DOHH2 (cell line): ENCODE data around the gene COL2A1.

Experiments
- H3F3A ChIP-seq: fragments of 200-600 bp; sonication (generic), shearing (Covaris generic); 2 replicates; pipeline ENCODE4 v1.6.0; 2016; ENCODE audit warnings: antibody characterized with exemption, mild to moderate bottlenecking; ENCODE audit not compliant: control insufficient read depth, insufficient read depth
- H3K27ac ChIP-seq: fragments of 200-600 bp; sonication (generic); 2 replicates; pipeline ENCODE4 v1.5.1; 2014; ENCODE audit warnings: low read depth, mild to moderate bottlenecking, low read length, moderate library complexity
- H3K27me3 ChIP-seq: fragments of 200-600 bp; sonication (generic); 2 replicates; pipeline ENCODE4 v1.6.1; 2014; ENCODE audit warnings: mild to moderate bottlenecking, low read length, mixed read lengths; ENCODE audit not compliant: control insufficient read depth
- H3K36me3 ChIP-seq: fragments of 200-600 bp; sonication (generic); 2 replicates; pipeline ENCODE4 v1.6.1; 2014; ENCODE audit warnings: mild to moderate bottlenecking, low read length, moderate library complexity, mixed read lengths; ENCODE audit not compliant: control insufficient read depth
- H3K4me1 ChIP-seq: fragments of 200-600 bp; sonication (generic); 2 replicates; pipeline ENCODE4 v1.6.1; 2014; ENCODE audit warnings: mild to moderate bottlenecking, low read length, mixed read lengths; ENCODE audit not compliant: control insufficient read depth
- H3K4me2 ChIP-seq: fragments of 200-600 bp; sonication (generic); 2 replicates; pipeline ENCODE4 v1.6.0; 2014; ENCODE audit warnings: mild to moderate bottlenecking, low read length, moderate library complexity
- H3K4me3 ChIP-seq: fragments of 200-600 bp; sonication (generic); 2 replicates; pipeline ENCODE4 v1.5.1; 2014; ENCODE audit warnings: mild to moderate bottlenecking, low read length, mixed read lengths
- H3K79me2 ChIP-seq: fragments of 200-600 bp; sonication (generic); 2 replicates; pipeline ENCODE4 v1.6.1; 2014; ENCODE audit warnings: mild to moderate bottlenecking, low read length, mixed read lengths; ENCODE audit not compliant: control insufficient read depth
- H3K9me2 ChIP-seq: fragments of 200-600 bp; sonication (generic); replicated peaks from 2 replicates; pipeline ENCODE4 v1.6.1; 2014; ENCODE audit warnings: mild to moderate bottlenecking, low read length, mixed read lengths; ENCODE audit not compliant: control insufficient read depth
- H3K9me3 ChIP-seq: fragments of 200-600 bp; sonication (generic); 2 replicates; pipeline ENCODE4 v1.6.1; 2014; ENCODE audit warnings: antibody characterized with exemption, low read length, mixed read lengths; ENCODE audit not compliant: control insufficient read depth, insufficient read depth
- H4K20me1 ChIP-seq: fragments of 200-600 bp; sonication (generic); 2 replicates; pipeline ENCODE4 v1.6.0; 2014; ENCODE audit warnings: low read depth, mild to moderate bottlenecking, antibody characterized with exemption, low read length, moderate library complexity; ENCODE audit not compliant: control insufficient read depth, insufficient read depth
- EZH2phosphoT487 ChIP-seq: fragments of 200-600 bp; sonication (generic); IDR thresholded peaks from 2 replicates; pipeline ENCODE4 v1.6.1; 2017; ENCODE audit warnings: borderline replicate concordance, mild to moderate bottlenecking, antibody characterized with exemption, low read length, moderate library complexity, mixed read lengths
- TF ChIP-seq, protein P1 (sequence below): fragments of 200-600 bp; sonication (generic); IDR thresholded peaks from one replicate; pipeline ENCODE4 v1.5.1; 2014; ENCODE audit warnings: antibody characterized with exemption, mild to moderate bottlenecking, low read depth, low read length; ENCODE audit not compliant: poor library complexity, severe bottlenecking

Gene COL2A1

DNA sequence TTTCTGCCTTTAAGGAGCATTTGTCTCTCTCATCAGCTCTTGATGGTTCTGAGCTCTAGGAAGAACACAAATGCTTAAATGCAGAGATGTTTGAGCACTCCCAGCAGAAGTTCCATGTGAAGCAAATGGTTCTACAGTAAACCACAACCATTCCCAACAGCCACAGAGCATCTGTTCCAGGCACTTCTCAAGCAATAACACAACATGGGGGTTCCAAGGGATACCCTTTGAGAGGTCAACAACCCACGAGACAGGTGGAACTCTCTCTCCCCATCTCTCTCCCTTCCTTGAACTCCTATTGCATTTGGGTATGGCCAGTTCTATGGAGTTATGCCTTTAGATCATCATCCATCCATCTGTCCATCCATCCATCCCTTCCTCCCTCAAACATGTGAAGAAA lies 5.2 kb upstream of the COL2A1 start:
- Histone ChIP-seq H3K79me2 (no peaks in the 10 kb centered on the region), H3K9me2 (no peaks in the 10 kb centered on the region), H3K27me3 (peaks cover 27% of the 10 kb centered on the region), H3K4me1 (no peaks in the 10 kb centered on the region), H3K36me3 (no peaks in the 10 kb centered on the region), H4K20me1 (no peaks in the 10 kb centered on the region), H3F3A (no peaks in the 10 kb centered on the region), H3K27ac (no peak overlapping the region), H3K9me3 (no peaks in the 10 kb centered on the region), H3K4me2 (no peak overlapping the region), H3K4me3 (no peak overlapping the region)
- TF ChIP-seq, protein P1, sequence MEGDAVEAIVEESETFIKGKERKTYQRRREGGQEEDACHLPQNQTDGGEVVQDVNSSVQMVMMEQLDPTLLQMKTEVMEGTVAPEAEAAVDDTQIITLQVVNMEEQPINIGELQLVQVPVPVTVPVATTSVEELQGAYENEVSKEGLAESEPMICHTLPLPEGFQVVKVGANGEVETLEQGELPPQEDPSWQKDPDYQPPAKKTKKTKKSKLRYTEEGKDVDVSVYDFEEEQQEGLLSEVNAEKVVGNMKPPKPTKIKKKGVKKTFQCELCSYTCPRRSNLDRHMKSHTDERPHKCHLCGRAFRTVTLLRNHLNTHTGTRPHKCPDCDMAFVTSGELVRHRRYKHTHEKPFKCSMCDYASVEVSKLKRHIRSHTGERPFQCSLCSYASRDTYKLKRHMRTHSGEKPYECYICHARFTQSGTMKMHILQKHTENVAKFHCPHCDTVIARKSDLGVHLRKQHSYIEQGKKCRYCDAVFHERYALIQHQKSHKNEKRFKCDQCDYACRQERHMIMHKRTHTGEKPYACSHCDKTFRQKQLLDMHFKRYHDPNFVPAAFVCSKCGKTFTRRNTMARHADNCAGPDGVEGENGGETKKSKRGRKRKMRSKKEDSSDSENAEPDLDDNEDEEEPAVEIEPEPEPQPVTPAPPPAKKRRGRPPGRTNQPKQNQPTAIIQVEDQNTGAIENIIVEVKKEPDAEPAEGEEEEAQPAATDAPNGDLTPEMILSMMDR = no peak
- no peak for TF ChIP-seq EZH2phosphoT487

GRCh38 chr12:48008950-48009349 lies 4.7 kb upstream of the COL2A1 start:
- H3K9me3 ChIP-seq = no peaks in the 10 kb centered on the region
- H3K9me2 ChIP-seq = no peaks in the 10 kb centered on the region
- H3K36me3 ChIP-seq = no peaks in the 10 kb centered on the region
- no peaks in the 10 kb centered on the region for H3K79me2 ChIP-seq
- no peak overlapping the region for H3K4me2 ChIP-seq
- H3F3A ChIP-seq = no peaks in the 10 kb centered on the region
- H3K4me3 ChIP-seq = no peak overlapping the region
- TF ChIP-seq, protein P1 = no peak
- no peak for TF ChIP-seq EZH2phosphoT487
- H4K20me1 ChIP-seq = no peaks in the 10 kb centered on the region
- peaks cover 29% of the 10 kb centered on the region for H3K27me3 ChIP-seq
- no peak overlapping the region for H3K27ac ChIP-seq
- no peaks in the 10 kb centered on the region for H3K4me1 ChIP-seq

DNA sequence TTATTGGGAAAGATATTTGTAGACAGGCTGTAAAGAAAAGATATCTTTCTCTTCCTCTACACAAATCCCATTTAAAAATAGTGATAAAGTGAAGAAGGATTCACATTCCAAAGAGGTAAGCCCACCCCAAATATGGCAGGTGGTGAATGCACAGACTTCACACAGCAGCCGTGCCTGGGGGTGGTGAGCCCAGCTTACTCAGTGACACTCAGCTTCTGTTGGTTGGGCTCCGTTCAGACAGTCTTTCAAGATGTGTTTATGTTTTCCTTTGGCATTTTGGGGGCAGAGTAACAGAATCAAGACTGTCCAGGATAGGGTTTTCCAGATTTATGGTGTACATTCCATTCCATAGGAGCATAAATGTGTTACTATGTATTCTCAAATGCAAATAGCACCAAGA lies 4.1 kb upstream of the COL2A1 start:
- H3K9me2 ChIP-seq = no peaks in the 10 kb centered on the region
- H3K27ac ChIP-seq = no peak overlapping the region
- no peak overlapping the region for H3K4me2 ChIP-seq
- no peaks in the 10 kb centered on the region for H3K4me1 ChIP-seq
- H3K36me3 ChIP-seq = no peaks in the 10 kb centered on the region
- peaks cover 34% of the 10 kb centered on the region for H3K27me3 ChIP-seq
- H3K4me3 ChIP-seq = no peak overlapping the region
- no peak for TF ChIP-seq EZH2phosphoT487
- TF ChIP-seq, protein P1 = no peak
- no peaks in the 10 kb centered on the region for H3K79me2 ChIP-seq
- H3K9me3 ChIP-seq = no peaks in the 10 kb centered on the region
- no peaks in the 10 kb centered on the region for H4K20me1 ChIP-seq
- no peaks in the 10 kb centered on the region for H3F3A ChIP-seq

- Histone ChIP-seq H3K4me2 (no peak overlapping the region), H3K27me3 (peaks cover 44% of the 10 kb centered on the region), H3K9me3 (no peaks in the 10 kb centered on the region), H3K4me3 (no peak overlapping the region), H3K9me2 (no peaks in the 10 kb centered on the region), H4K20me1 (no peaks in the 10 kb centered on the region), H3K4me1 (no peaks in the 10 kb centered on the region), H3F3A (no peaks in the 10 kb centered on the region), H3K79me2 (no peaks in the 10 kb centered on the region), H3K27ac (no peak overlapping the region), H3K36me3 (no peaks in the 10 kb centered on the region)
- TF ChIP-seq EZH2phosphoT487 = no peak
- TF ChIP-seq, protein P1 = no peak
Measured at GRCh38 chr12:48007206-48007605, 2.9 kb upstream of the COL2A1 start.
